HepG2 (cell line): ENCODE measurements around the gene DSC2. TPM values are rescaled to one million over a fixed set of nuclear protein-coding genes. Genes with fewer than 3 reads are reported as not detected.
A peak's percentile ranks its signal among the peaks of the same experiment; 100 is the strongest.

Experiments
- HMG20B ChIP-seq: conservative IDR thresholded peaks from 2 replicates; pipeline ENCODE4 v1.6.1; 2016; ENCODE audit warnings: missing genetic modification reagents, missing compliant biosample characterization
- KLF12 ChIP-seq: sonication (generic); formaldehyde crosslinking; IDR thresholded peaks from 2 replicates; pipeline ENCODE4 v1.4.0; 2020; ENCODE audit warnings: missing genetic modification reagents, borderline replicate concordance
- MTF1 ChIP-seq: sonication (generic); formaldehyde crosslinking; IDR thresholded peaks from 2 replicates; pipeline ENCODE4 v1.5.0; 2020; ENCODE audit warnings: missing genetic modification reagents
- NFRKB ChIP-seq: fragments of 450-650 bp; IDR thresholded peaks from 2 replicates; pipeline ENCODE4 v1.6.1; 2017
- NR2F1 ChIP-seq, 2 experiments: fragments of 450-650 bp in 1 of 2; formaldehyde crosslinking in 1 of 2; IDR thresholded peaks; 2 replicates each; pipeline versions ENCODE4 v1.5.0 to v1.6.1; 2016 to 2020; ENCODE audit warnings: mild to moderate bottlenecking in 1 of 2, missing compliant biosample characterization in 1 of 2, missing genetic modification reagents in 1 of 2, moderate library complexity in 1 of 2
- RARA ChIP-seq: IDR thresholded peaks from 2 replicates; pipeline ENCODE4 v1.6.1; 2016; ENCODE audit warnings: missing genetic modification reagents, missing compliant biosample characterization
- RXRB ChIP-seq: IDR thresholded peaks from 2 replicates; pipeline ENCODE4 v1.6.1; 2016; ENCODE audit warnings: borderline replicate concordance, missing genetic modification reagents, missing compliant biosample characterization
- TMF1 ChIP-seq: sonication (generic); formaldehyde crosslinking; IDR thresholded peaks from 2 replicates; pipeline ENCODE4 v1.8.1; 2022; ENCODE audit warnings: low read depth, missing genetic modification reagents
- polyA plus RNA-seq, 8 experiments: library from polyadenylated mRNA; depleted of rRNA in 3 of 8; stranded (reverse) in 7 of 8; unstranded in 1 of 8; fragments of >200 nt; fragmentation: Illumina TruSeq in 4 of 8; extraction: Trizol in 4 of 8; gene quantifications; 2 replicates each; pipeline versions ENCODE4 v1.2.1 to v1.2.3, GENCODE V29; 2011 to 2016; ENCODE audit warnings: low read depth in 4 of 8, missing spikeins in 1 of 8, mixed read lengths in 1 of 8; ENCODE audit not compliant: insufficient read depth in 1 of 8
- total RNA-seq, 5 experiments: library from RNA; depleted of rRNA; stranded (reverse); fragments of >200 nt; fragmentation: Illumina TruSeq; extraction: Trizol; gene quantifications; 2 replicates each; pipeline ENCODE4 v1.2.3, GENCODE V29; 2016; ENCODE audit warnings: low read depth in 1 of 5
- TF ChIP-seq, protein P1 (sequence below): sonication (generic); formaldehyde crosslinking; IDR thresholded peaks from 2 replicates; pipeline ENCODE4 v1.4.0; 2020; ENCODE audit warnings: missing genetic modification reagents, borderline replicate concordance
- TF ChIP-seq, protein P2 (sequence below): sonication (generic); formaldehyde crosslinking; IDR thresholded peaks from 2 replicates; pipeline ENCODE4 v1.4.0; 2020; ENCODE audit warnings: missing genetic modification reagents
- TF ChIP-seq, protein P3 (sequence below): sonication (generic); formaldehyde crosslinking; IDR thresholded peaks from 2 replicates; pipeline ENCODE4 v1.5.0; 2020; ENCODE audit warnings: missing genetic modification reagents
- TF ChIP-seq, protein P4 (sequence below): sonication (generic); formaldehyde crosslinking; IDR thresholded peaks from 2 replicates; pipeline ENCODE4 v1.4.0; 2020; ENCODE audit warnings: missing genetic modification reagents

DSC2 gene
- total and polyA plus RNA-seq, 2 of the 13 experiments (the other 11 are each of a cell fraction or from before 2014, with no cell fraction given) = 7.2 to 24.9 TPM

DNA sequence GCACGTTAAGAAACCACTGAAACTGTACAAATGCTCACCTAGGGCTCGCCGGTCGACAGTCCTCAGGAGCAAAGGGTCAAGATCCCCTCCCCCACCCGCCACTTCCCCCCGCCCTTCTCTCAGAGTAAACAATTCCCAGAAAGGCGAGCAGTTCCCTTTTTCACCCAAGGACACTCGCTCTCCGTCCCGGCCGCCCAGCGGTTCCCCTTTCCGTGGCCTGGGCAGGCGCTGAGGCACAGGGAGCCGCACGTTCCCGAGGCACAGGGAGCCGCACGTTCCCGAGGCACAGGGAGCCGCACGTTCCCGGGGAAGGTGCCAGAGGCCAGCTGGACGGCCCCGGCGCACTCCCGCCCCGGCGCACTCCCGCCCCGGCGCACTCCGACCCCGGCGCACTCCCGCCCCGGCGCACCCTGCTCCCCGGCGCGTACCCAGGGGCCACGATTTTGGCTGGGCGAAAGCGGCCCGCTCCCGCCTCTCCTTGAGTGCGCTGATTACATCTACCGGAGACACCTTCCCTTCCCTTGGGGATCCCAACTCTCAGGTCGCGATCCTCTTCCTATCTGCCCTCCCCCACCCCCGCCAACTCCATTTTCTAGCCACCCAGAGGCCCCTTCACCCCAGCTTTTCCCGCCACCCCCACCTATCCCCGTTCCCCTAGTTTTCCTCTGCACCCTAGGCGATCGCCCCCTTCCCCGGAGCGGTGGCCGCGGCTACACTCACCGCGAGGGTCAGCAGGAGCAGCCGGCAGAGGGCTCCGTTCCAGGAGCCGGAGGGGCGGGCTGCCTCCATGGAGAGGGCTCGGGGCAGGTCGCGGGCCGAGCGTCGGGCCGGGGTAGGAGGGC, 817 bp downstream of the DSC2 start (continued):
- TF ChIP-seq, protein P1, sequence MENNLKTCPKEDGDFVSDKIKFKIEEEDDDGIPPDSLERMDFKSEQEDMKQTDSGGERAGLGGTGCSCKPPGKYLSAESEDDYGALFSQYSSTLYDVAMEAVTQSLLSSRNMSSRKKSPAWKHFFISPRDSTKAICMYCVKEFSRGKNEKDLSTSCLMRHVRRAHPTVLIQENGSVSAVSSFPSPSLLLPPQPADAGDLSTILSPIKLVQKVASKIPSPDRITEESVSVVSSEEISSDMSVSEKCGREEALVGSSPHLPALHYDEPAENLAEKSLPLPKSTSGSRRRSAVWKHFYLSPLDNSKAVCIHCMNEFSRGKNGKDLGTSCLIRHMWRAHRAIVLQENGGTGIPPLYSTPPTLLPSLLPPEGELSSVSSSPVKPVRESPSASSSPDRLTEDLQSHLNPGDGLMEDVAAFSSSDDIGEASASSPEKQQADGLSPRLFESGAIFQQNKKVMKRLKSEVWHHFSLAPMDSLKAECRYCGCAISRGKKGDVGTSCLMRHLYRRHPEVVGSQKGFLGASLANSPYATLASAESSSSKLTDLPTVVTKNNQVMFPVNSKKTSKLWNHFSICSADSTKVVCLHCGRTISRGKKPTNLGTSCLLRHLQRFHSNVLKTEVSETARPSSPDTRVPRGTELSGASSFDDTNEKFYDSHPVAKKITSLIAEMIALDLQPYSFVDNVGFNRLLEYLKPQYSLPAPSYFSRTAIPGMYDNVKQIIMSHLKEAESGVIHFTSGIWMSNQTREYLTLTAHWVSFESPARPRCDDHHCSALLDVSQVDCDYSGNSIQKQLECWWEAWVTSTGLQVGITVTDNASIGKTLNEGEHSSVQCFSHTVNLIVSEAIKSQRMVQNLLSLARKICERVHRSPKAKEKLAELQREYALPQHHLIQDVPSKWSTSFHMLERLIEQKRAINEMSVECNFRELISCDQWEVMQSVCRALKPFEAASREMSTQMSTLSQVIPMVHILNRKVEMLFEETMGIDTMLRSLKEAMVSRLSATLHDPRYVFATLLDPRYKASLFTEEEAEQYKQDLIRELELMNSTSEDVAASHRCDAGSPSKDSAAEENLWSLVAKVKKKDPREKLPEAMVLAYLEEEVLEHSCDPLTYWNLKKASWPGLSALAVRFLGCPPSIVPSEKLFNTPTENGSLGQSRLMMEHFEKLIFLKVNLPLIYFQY (CRISPR knock-in tag) = no peak
- TF ChIP-seq RXRB (CRISPR knock-in tag) = no peak; the same call in 1 of the 2 replicates
- TF ChIP-seq KLF12 (CRISPR knock-in tag) = no peak
- TF ChIP-seq HMG20B (CRISPR knock-in tag) = no peak
- no peak for TF ChIP-seq NFRKB
- TF ChIP-seq, protein P2, sequence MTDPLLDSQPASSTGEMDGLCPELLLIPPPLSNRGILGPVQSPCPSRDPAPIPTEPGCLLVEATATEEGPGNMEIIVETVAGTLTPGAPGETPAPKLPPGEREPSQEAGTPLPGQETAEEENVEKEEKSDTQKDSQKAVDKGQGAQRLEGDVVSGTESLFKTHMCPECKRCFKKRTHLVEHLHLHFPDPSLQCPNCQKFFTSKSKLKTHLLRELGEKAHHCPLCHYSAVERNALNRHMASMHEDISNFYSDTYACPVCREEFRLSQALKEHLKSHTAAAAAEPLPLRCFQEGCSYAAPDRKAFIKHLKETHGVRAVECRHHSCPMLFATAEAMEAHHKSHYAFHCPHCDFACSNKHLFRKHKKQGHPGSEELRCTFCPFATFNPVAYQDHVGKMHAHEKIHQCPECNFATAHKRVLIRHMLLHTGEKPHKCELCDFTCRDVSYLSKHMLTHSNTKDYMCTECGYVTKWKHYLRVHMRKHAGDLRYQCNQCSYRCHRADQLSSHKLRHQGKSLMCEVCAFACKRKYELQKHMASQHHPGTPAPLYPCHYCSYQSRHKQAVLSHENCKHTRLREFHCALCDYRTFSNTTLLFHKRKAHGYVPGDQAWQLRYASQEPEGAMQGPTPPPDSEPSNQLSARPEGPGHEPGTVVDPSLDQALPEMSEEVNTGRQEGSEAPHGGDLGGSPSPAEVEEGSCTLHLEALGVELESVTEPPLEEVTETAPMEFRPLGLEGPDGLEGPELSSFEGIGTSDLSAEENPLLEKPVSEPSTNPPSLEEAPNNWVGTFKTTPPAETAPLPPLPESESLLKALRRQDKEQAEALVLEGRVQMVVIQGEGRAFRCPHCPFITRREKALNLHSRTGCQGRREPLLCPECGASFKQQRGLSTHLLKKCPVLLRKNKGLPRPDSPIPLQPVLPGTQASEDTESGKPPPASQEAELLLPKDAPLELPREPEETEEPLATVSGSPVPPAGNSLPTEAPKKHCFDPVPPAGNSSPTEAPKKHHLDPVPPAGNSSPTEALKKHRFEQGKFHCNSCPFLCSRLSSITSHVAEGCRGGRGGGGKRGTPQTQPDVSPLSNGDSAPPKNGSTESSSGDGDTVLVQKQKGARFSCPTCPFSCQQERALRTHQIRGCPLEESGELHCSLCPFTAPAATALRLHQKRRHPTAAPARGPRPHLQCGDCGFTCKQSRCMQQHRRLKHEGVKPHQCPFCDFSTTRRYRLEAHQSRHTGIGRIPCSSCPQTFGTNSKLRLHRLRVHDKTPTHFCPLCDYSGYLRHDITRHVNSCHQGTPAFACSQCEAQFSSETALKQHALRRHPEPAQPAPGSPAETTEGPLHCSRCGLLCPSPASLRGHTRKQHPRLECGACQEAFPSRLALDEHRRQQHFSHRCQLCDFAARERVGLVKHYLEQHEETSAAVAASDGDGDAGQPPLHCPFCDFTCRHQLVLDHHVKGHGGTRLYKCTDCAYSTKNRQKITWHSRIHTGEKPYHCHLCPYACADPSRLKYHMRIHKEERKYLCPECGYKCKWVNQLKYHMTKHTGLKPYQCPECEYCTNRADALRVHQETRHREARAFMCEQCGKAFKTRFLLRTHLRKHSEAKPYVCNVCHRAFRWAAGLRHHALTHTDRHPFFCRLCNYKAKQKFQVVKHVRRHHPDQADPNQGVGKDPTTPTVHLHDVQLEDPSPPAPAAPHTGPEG (CRISPR knock-in tag) = peak; percentile 44; the same call in 1 of the 2 replicates
- TF ChIP-seq RARA (CRISPR knock-in tag) = no peak; the same call in 1 of the 2 replicates
- TF ChIP-seq TMF1 (CRISPR knock-in tag) = no peak; the same call in none of the 2 replicates
- TF ChIP-seq, protein P3, sequence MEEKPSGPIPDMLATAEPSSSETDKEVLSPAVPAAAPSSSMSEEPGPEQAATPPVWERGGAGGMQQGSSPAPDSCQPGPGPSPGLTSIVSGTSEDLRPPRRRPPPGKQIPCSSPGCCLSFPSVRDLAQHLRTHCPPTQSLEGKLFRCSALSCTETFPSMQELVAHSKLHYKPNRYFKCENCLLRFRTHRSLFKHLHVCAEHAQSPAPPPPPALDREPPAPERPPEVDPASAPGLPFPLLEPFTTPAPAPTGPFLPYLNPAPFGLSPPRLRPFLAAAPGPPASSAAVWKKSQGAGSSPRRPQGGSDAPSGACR (CRISPR knock-in tag) = no peak
- TF ChIP-seq, protein P4, sequence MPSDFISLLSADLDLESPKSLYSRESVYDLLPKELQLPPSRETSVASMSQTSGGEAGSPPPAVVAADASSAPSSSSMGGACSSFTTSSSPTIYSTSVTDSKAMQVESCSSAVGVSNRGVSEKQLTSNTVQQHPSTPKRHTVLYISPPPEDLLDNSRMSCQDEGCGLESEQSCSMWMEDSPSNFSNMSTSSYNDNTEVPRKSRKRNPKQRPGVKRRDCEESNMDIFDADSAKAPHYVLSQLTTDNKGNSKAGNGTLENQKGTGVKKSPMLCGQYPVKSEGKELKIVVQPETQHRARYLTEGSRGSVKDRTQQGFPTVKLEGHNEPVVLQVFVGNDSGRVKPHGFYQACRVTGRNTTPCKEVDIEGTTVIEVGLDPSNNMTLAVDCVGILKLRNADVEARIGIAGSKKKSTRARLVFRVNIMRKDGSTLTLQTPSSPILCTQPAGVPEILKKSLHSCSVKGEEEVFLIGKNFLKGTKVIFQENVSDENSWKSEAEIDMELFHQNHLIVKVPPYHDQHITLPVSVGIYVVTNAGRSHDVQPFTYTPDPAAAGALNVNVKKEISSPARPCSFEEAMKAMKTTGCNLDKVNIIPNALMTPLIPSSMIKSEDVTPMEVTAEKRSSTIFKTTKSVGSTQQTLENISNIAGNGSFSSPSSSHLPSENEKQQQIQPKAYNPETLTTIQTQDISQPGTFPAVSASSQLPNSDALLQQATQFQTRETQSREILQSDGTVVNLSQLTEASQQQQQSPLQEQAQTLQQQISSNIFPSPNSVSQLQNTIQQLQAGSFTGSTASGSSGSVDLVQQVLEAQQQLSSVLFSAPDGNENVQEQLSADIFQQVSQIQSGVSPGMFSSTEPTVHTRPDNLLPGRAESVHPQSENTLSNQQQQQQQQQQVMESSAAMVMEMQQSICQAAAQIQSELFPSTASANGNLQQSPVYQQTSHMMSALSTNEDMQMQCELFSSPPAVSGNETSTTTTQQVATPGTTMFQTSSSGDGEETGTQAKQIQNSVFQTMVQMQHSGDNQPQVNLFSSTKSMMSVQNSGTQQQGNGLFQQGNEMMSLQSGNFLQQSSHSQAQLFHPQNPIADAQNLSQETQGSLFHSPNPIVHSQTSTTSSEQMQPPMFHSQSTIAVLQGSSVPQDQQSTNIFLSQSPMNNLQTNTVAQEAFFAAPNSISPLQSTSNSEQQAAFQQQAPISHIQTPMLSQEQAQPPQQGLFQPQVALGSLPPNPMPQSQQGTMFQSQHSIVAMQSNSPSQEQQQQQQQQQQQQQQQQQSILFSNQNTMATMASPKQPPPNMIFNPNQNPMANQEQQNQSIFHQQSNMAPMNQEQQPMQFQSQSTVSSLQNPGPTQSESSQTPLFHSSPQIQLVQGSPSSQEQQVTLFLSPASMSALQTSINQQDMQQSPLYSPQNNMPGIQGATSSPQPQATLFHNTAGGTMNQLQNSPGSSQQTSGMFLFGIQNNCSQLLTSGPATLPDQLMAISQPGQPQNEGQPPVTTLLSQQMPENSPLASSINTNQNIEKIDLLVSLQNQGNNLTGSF (CRISPR knock-in tag) = no peak
- peak; percentile 27 to 51; a peak in 1 of 4 replicates for TF ChIP-seq NR2F1 (CRISPR knock-in tag; IDR thresholded peaks at IDR 0.05)
- TF ChIP-seq MTF1 (CRISPR knock-in tag) = no peak
